ENCODE data around the gene ASB13. TPM values are rescaled to one million over a fixed set of nuclear protein-coding genes. Genes with fewer than 3 reads are reported as not detected.
A peak's percentile ranks its signal among the peaks of the same experiment; 100 is the strongest.

The ASB13 gene
- total and polyA plus RNA-seq, 10 of the 15 experiments (the other 5 are each of a cell fraction or from before 2014, with no cell fraction given): 0.02 to 0.59 (median 0.10) TPM; not detected in 2

- intact Hi-C loops (cut with micrococcal nuclease; ENCODE audit: unreplicated experiment): no loop called here
Measured at GRCh38 chr10:5666841-5667630, 641 bp upstream of the ASB13 start.

More at GRCh38 chr10:5666841-5667630, 641 bp upstream of the ASB13 start:
- DNase-seq (ENCODE audit: low read depth, low spot score): no peak
- RAD21 ChIA-PET (ENCODE audit: unreplicated experiment): no interaction called here
- in situ Hi-C loops (cut with MboI): no loop called here
- peak overlapping the region; percentile 62; the same call in 1 of the 2 replicates for H3K4me3 ChIP-seq
- no peak for ATAC-seq
- H3K36me3 ChIP-seq (ENCODE audit: control insufficient read depth in 2 of 2, insufficient read depth in 2 of 2, low read length in 1 of 2): no peaks in the 10 kb centered on the region
- no peak for FAIRE-seq
- peaks cover 10% of the 10 kb centered on the region for H3K4me1 ChIP-seq (ENCODE audit: control insufficient read depth, insufficient read depth, low read length)
- peak overlapping the region; percentile 2 for H2AFZ ChIP-seq (ENCODE audit: control insufficient read depth, low read depth, low read length)
- H3K4me2 ChIP-seq (ENCODE audit: control insufficient read depth, insufficient read depth): peak overlapping the region; percentile 73
- 53% methylated on average over 15 of the region's 15 CpGs for WGBS (ENCODE audit: insufficient coverage, insufficient replicate concordance, low lambda C conversion rate, missing lambda C conversion rate)
- H3K9me3 ChIP-seq (replicated peaks; ENCODE audit: control insufficient read depth, insufficient read depth, low read length): no peaks in the 10 kb centered on the region
- H3K9ac ChIP-seq (ENCODE audit: control insufficient read depth, insufficient read depth, low read length): no peak overlapping the region; the same call in 1 of the 2 replicates
- POLR2A ChIA-PET: no interaction called here
- TF ChIP-seq, protein P1, sequence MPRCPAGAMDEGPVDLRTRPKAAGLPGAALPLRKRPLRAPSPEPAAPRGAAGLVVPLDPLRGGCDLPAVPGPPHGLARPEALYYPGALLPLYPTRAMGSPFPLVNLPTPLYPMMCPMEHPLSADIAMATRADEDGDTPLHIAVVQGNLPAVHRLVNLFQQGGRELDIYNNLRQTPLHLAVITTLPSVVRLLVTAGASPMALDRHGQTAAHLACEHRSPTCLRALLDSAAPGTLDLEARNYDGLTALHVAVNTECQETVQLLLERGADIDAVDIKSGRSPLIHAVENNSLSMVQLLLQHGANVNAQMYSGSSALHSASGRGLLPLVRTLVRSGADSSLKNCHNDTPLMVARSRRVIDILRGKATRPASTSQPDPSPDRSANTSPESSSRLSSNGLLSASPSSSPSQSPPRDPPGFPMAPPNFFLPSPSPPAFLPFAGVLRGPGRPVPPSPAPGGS (IDR thresholded peaks at IDR 0.05; ENCODE audit: borderline replicate concordance, insufficient read depth, low read depth, low read length, poor library complexity, severe bottlenecking): peak; percentile 74
- no peak for TF ChIP-seq E4F1 (IDR thresholded peaks at IDR 0.05; ENCODE audit: borderline replicate concordance, partially characterized antibody)
- TF ChIP-seq NFIC (IDR thresholded peaks at IDR 0.05; ENCODE audit: low read depth, low read length): no peak
- TF ChIP-seq EZH2 (IDR thresholded peaks at IDR 0.05; ENCODE audit: borderline replicate concordance, control insufficient read depth, low read depth, low read length): 0 out of 2 replicates have a peak, but pooled peaks have one; percentile 71
- no peak for TF ChIP-seq MXI1 (IDR thresholded peaks at IDR 0.05; ENCODE audit: low read depth, low read length)
- no peak overlapping the region for H3K27ac ChIP-seq (ENCODE audit: control insufficient read depth, insufficient read depth)
- no peaks in the 10 kb centered on the region for H3K79me2 ChIP-seq (ENCODE audit: control insufficient read depth, insufficient read depth, low read length)
- CTCF ChIA-PET: interaction anchor here (1.3 kb wide), 1 partner anchor 12 kb away, joined by 4 read pairs; no protein-coding TSS in a partner anchor
- H3K27me3 ChIP-seq (replicated peaks in 1 of 2; ENCODE audit: control insufficient read depth in 2 of 2, insufficient read depth in 2 of 2, low read length in 1 of 2): peaks cover 7 to 18% of the 10 kb centered on the region in 2 experiments
- H4K20me1 ChIP-seq (ENCODE audit: control insufficient read depth, insufficient read depth): no peaks in the 10 kb centered on the region
- SMC1A ChIA-PET (ENCODE audit: uncharacterized antibody, unreplicated experiment): no interaction called here
- BruUV-seq (replicated peaks): no TSS peak
